H9 (cell line): Measurements from ENCODE around the gene PRAC2. TPM values are rescaled to one million over a fixed set of nuclear protein-coding genes. Genes with fewer than 3 reads are reported as not detected.

ENCODE experiments used
- DNase-seq: peaks from one replicate; pipeline ENCODE4 v3.0.0-alpha.2; 2017
- H2AFZ ChIP-seq: one replicate; pipeline ENCODE4 v1.6.1; 2013; ENCODE audit warnings: mild to moderate bottlenecking, low read length, control low read depth, moderate library complexity
- H2AK5ac ChIP-seq: 2 replicates; pipeline ENCODE4 v1.6.1; 2013; ENCODE audit warnings: low read length, control low read depth, mixed read lengths; ENCODE audit not compliant: insufficient read length
- H2BK120ac ChIP-seq: one replicate; pipeline ENCODE4 v1.6.1; 2013; ENCODE audit warnings: low read depth, mild to moderate bottlenecking, low read length, control low read depth, inconsistent platforms; ENCODE audit not compliant: poor library complexity, severe bottlenecking
- H2BK12ac ChIP-seq: 2 replicates; pipeline ENCODE4 v1.6.1; 2013; ENCODE audit warnings: low read length, control low read depth, mixed read lengths, low read depth; ENCODE audit not compliant: insufficient read length
- H2BK15ac ChIP-seq: 2 replicates; pipeline ENCODE4 v1.6.1; 2013; ENCODE audit warnings: low read depth, low read length, control low read depth
- H2BK20ac ChIP-seq: one replicate; pipeline ENCODE4 v1.6.1; 2013; ENCODE audit warnings: low read depth, mild to moderate bottlenecking, low read length, control low read depth, inconsistent platforms; ENCODE audit not compliant: poor library complexity, severe bottlenecking
- H2BK5ac ChIP-seq: 2 replicates; pipeline ENCODE4 v1.6.1; 2013; ENCODE audit warnings: low read length, control low read depth, mixed read lengths; ENCODE audit not compliant: insufficient read length
- H3K14ac ChIP-seq: 2 replicates; pipeline ENCODE4 v1.6.1; 2013; ENCODE audit warnings: low read length, control low read depth; ENCODE audit not compliant: insufficient read depth
- H3K18ac ChIP-seq: 2 replicates; pipeline ENCODE4 v1.6.1; 2013; ENCODE audit warnings: low read depth, mild to moderate bottlenecking, mixed read lengths, low read length, control low read depth; ENCODE audit not compliant: insufficient read length
- H3K23ac ChIP-seq: 2 replicates; pipeline ENCODE4 v1.6.1; 2013; ENCODE audit warnings: low read length, control low read depth, mixed read lengths, low read depth; ENCODE audit not compliant: insufficient read length
- H3K23me2 ChIP-seq: 2 replicates; pipeline ENCODE4 v1.6.1; 2013; ENCODE audit warnings: low read depth, mild to moderate bottlenecking, mixed read lengths, low read length, control low read depth; ENCODE audit not compliant: insufficient read length, poor library complexity, severe bottlenecking
- H3K27ac ChIP-seq: 2 replicates; pipeline ENCODE4 v1.5.1; 2013; ENCODE audit warnings: low read length, control low read depth, mixed read lengths, low read depth; ENCODE audit not compliant: insufficient read length
- H3K27me3 ChIP-seq: 2 replicates; pipeline ENCODE4 v1.6.1; 2013; ENCODE audit warnings: low read length, control low read depth, inconsistent platforms; ENCODE audit not compliant: insufficient read depth
- H3K4ac ChIP-seq: 2 replicates; pipeline ENCODE4 v1.6.1; 2013; ENCODE audit warnings: low read depth, mild to moderate bottlenecking, control low read depth, inconsistent platforms, low read length, moderate library complexity
- H3K4me1 ChIP-seq: 2 replicates; pipeline ENCODE4 v1.6.1; 2013; ENCODE audit warnings: low read length, control low read depth, inconsistent platforms; ENCODE audit not compliant: insufficient read depth
- H3K4me2 ChIP-seq: 2 replicates; pipeline ENCODE4 v1.6.1; 2013; ENCODE audit warnings: low read length, control low read depth, mixed read lengths; ENCODE audit not compliant: insufficient read length, insufficient read depth
- H3K56ac ChIP-seq: 2 replicates; pipeline ENCODE4 v1.6.1; 2013; ENCODE audit warnings: low read depth, mild to moderate bottlenecking, mixed read lengths, low read length, control low read depth; ENCODE audit not compliant: insufficient read length
- H3K79me1 ChIP-seq: 2 replicates; pipeline ENCODE4 v1.6.1; 2013; ENCODE audit warnings: low read depth, mild to moderate bottlenecking, moderate library complexity, low read length, control low read depth, inconsistent platforms; ENCODE audit not compliant: insufficient read depth, poor library complexity, severe bottlenecking
- H3K79me2 ChIP-seq: 2 replicates; pipeline ENCODE4 v1.6.1; 2013; ENCODE audit warnings: low read length, control low read depth, inconsistent platforms; ENCODE audit not compliant: insufficient read depth
- H3K9ac ChIP-seq: 2 replicates; pipeline ENCODE4 v1.6.1; 2013; ENCODE audit warnings: low read length, control low read depth, mixed read lengths; ENCODE audit not compliant: insufficient read length; ENCODE audit errors: extremely low read depth
- H3K9me3 ChIP-seq: one replicate; pipeline ENCODE4 v1.6.1; 2013; ENCODE audit warnings: low read depth, low read length, inconsistent platforms; ENCODE audit not compliant: control insufficient read depth
- H3T11ph ChIP-seq: one replicate; pipeline ENCODE4 v1.6.1; 2013; ENCODE audit warnings: mild to moderate bottlenecking, low read length, control low read depth, inconsistent platforms
- H4K20me1 ChIP-seq: one replicate; pipeline ENCODE4 v1.6.1; 2013; ENCODE audit not compliant: control insufficient read depth, insufficient read length, insufficient read depth
- H4K5ac ChIP-seq: 2 replicates; pipeline ENCODE4 v1.6.1; 2013; ENCODE audit warnings: low read depth, mild to moderate bottlenecking, mixed read lengths, low read length, control low read depth; ENCODE audit not compliant: insufficient read length
- H4K8ac ChIP-seq: replicated peaks from 2 replicates; pipeline ENCODE4 v1.6.1; 2013; ENCODE audit warnings: low read length, control low read depth, mixed read lengths, low read depth; ENCODE audit not compliant: insufficient read length
- H4K91ac ChIP-seq: 2 replicates; pipeline ENCODE4 v1.6.1; 2013; ENCODE audit warnings: low read depth, mild to moderate bottlenecking, moderate library complexity, mixed read lengths, low read length, control low read depth; ENCODE audit not compliant: insufficient read length
- H3K27ac Mint-ChIP-seq, 3 experiments: 2 replicates in 2 of 3; 3 replicates in 1 of 3; pipeline ENCODE4 v1.8.0; 2020 to 2021; ENCODE audit warnings: mixed read lengths in 3 of 3, mild to moderate bottlenecking in 1 of 3, moderate library complexity in 1 of 3
- H3K27me3 Mint-ChIP-seq: 2 replicates; pipeline ENCODE4 v1.8.0; 2021; ENCODE audit warnings: low read depth, mild to moderate bottlenecking, moderate library complexity, mixed read lengths
- H3K36me3 Mint-ChIP-seq, 3 experiments: 2 replicates in 2 of 3; 3 replicates in 1 of 3; pipeline ENCODE4 v1.8.0; 2020 to 2021; ENCODE audit warnings: low read depth in 3 of 3, mixed read lengths in 3 of 3; ENCODE audit not compliant: insufficient read depth in 1 of 3
- H3K4me1 Mint-ChIP-seq, 2 experiments: 2 replicates each; pipeline ENCODE4 v1.8.0; 2020; ENCODE audit warnings: mixed read lengths in 2 of 2
- H3K4me3 Mint-ChIP-seq, 2 experiments: 2 replicates in 1 of 2; 3 replicates in 1 of 2; pipeline ENCODE4 v1.8.0; 2020 to 2021; ENCODE audit warnings: mild to moderate bottlenecking in 2 of 2, mixed read lengths in 2 of 2, moderate library complexity in 1 of 2
- H3K9me3 Mint-ChIP-seq, 2 experiments: 2 replicates in 1 of 2; 3 replicates in 1 of 2; pipeline ENCODE4 v1.8.0; 2020; ENCODE audit warnings: mild to moderate bottlenecking in 2 of 2, mixed read lengths in 2 of 2, moderate library complexity in 1 of 2
- CTCF ChIP-seq: fragments of 200-600 bp; sonication (generic); conservative IDR thresholded peaks from 3 replicates; pipeline ENCODE4 v1.8.0; 2021; ENCODE audit warnings: antibody characterized with exemption, mild to moderate bottlenecking
- WGBS: extraction: QIAGEN DNeasy Blood & Tissue Kit; methylation state at CpG from one replicate; pipeline ENCODE4 v1.1.7; 2013; ENCODE audit warnings: missing lambda C conversion rate, low lambda C conversion rate, mixed read lengths; ENCODE audit not compliant: insufficient read length; ENCODE audit errors: extremely low coverage; 5-methylcytosine and 5-hydroxymethylcytosine counted together
- total RNA-seq: library from RNA; stranded (reverse); gene quantifications from 2 replicates; pipeline ENCODE4 v1.2.1, GENCODE V29; 2021

PRAC2 gene
- total RNA-seq, 1 experiment from 2014 or later: not detected

DNA sequence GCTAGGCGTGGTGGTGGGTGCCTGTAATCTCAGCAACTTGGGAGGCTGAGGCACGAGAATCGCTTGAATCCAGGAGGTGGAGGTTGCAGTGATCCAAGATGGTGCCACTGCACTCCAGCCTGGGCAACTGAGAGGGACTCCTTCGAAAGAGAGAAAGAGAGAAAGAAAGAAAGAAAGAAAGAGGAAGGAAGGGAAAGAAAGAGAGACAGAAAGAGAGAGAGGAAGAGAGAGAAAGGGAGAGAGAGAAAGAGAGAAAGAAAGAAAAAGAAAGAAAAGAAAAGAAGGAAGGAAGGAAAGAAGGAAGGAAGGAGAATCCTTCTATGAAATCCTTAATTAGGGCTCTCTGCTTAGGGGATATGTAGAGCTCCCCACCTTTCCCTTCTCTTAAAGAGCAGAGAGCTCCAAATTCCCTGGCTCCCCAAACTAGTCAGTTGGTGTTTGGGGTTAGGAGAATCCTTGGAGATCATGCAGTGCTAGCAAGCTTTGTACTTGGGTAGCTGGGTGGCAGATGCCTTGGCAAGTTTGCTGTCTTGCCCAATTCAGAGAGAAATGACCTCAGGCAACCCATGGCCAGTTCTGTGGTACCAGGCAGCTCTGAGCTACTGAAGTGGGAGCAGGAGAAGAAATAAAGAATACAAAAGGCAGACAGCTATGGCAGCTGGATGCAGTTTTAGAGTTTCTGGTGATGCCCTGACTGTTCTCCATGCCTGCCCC is 14.5 kb downstream of the PRAC2 start:
- Histone ChIP-seq H2AK5ac (no peak overlapping the region), H3K14ac (no peak overlapping the region), H3K9me3 (no peaks in the 10 kb centered on the region), H4K20me1 (peaks cover 2% of the 10 kb centered on the region), H2AFZ (no peak overlapping the region), H2BK20ac (no peak overlapping the region), H3K4me2 (no peak overlapping the region), H3K23me2 (no peaks in the 10 kb centered on the region), H3K56ac (no peak overlapping the region), H4K91ac (no peak overlapping the region), H3K4ac (no peak overlapping the region), H3T11ph (no peak overlapping the region), H2BK5ac (no peak overlapping the region), H2BK120ac (no peak overlapping the region), H4K5ac (no peak overlapping the region), H3K27ac (no peak overlapping the region), H3K4me1 (no peaks in the 10 kb centered on the region), H3K9ac (no peak overlapping the region), H3K18ac (no peak overlapping the region), H2BK12ac (no peak overlapping the region), H3K23ac (no peak overlapping the region), H4K8ac (no peak overlapping the region), H3K79me1 (no peaks in the 10 kb centered on the region), H3K27me3 (peaks cover 99% of the 10 kb centered on the region), H2BK15ac (no peak overlapping the region), H3K79me2 (no peaks in the 10 kb centered on the region)
- peaks cover 0 to 3% of the 10 kb centered on the region in 2 experiments; a peak in 3 of 5 replicates for H3K9me3 Mint-ChIP-seq
- no peak overlapping the region; a peak in 1 of 5 replicates for H3K4me3 Mint-ChIP-seq
- H3K27me3 Mint-ChIP-seq: peaks cover 100% of the 10 kb centered on the region
- no peak for DNase-seq
- H3K27ac Mint-ChIP-seq: no peak overlapping the region
- TF ChIP-seq CTCF: no peak
- no peaks in the 10 kb centered on the region for H3K36me3 Mint-ChIP-seq
- WGBS: no CpG with 5 or more reads among the region's 4 CpGs
- H3K4me1 Mint-ChIP-seq: peaks cover 15 to 17% of the 10 kb centered on the region in 2 experiments
